ENCODE data around the gene ABCF2. TPM values are rescaled to one million over a fixed set of nuclear protein-coding genes. Genes with fewer than 3 reads are reported as not detected.
A peak's percentile ranks its signal among the peaks of the same experiment; 100 is the strongest.

Gene ABCF2
- 19.4 TPM for polyA plus RNA-seq (2013, experiment 1 of 2)
- polyA plus RNA-seq (2013, experiment 2 of 2) = 19.4 TPM

GRCh38 chr7:151226875-151227782 is at the start of gene ABCF2:
TSS of gene ABCF2 (minus strand) at chr7:151227205. CDS start at chr7:151226458, 747 bp downstream.
- Histone ChIP-seq H2BK120ac (ENCODE audit: low read depth, low read length) (no peak within 1 kb of the TSS), H3K9me3 (replicated peaks in 1 of 2; ENCODE audit: control insufficient read depth in 2 of 2, insufficient read depth in 1 of 2, low read depth in 1 of 2, low read length in 2 of 2) (no peaks in the 10 kb centered on the region), H2BK5ac (ENCODE audit: low read length) (peak within 1 kb of the TSS; percentile 68), H2BK12ac (ENCODE audit: low read length) (no peak within 1 kb of the TSS), H3K27ac (replicated peaks; ENCODE audit: low read length) (peak within 1 kb of the TSS; percentile 96), H4K8ac (ENCODE audit: low read depth, low read length) (no peak within 1 kb of the TSS), H2AFZ (ENCODE audit: low read length) (peak within 1 kb of the TSS; percentile 90), H3K4me1 (ENCODE audit: control insufficient read depth in 2 of 2, insufficient read depth in 1 of 2, low read depth in 1 of 2, low read length in 2 of 2) (peaks cover 7 to 17% of the 10 kb centered on the region in 2 donors), H3K23ac (ENCODE audit: low read depth, low read length, poor library complexity) (peak within 1 kb of the TSS; percentile 96), H4K91ac (ENCODE audit: low read depth, low read length, poor library complexity) (no peak within 1 kb of the TSS), H3K4me2 (ENCODE audit: insufficient read depth, low read length, poor library complexity, severe bottlenecking) (peak within 1 kb of the TSS; percentile 80), H3K9ac (ENCODE audit: low read depth, low read length, poor library complexity) (peak within 1 kb of the TSS; percentile 98), H3K4me3 (ENCODE audit: low read length in 2 of 2) (peak within 1 kb of the TSS; percentile 84 to 88), H3K14ac (ENCODE audit: low read length) (no peak within 1 kb of the TSS), H2AK5ac (ENCODE audit: low read depth, low read length) (no peak within 1 kb of the TSS), H3K18ac (ENCODE audit: low read length) (peak within 1 kb of the TSS; percentile 55), H3K27me3 (ENCODE audit: control insufficient read depth in 3 of 3, insufficient read depth in 3 of 3, low read depth in 1 of 3, low read length in 3 of 3) (no peaks in the 10 kb centered on the region), H3K4ac (ENCODE audit: low read length) (no peak within 1 kb of the TSS), H3K79me1 (ENCODE audit: low read depth, low read length) (peaks cover 6% of the 10 kb centered on the region), H2BK15ac (ENCODE audit: low read length) (no peak within 1 kb of the TSS), H3K36me3 (replicated peaks in 1 of 2; ENCODE audit: control insufficient read depth in 2 of 2, insufficient read depth in 2 of 2, low read length in 2 of 2) (peaks cover 23 to 38% of the 10 kb centered on the region in 2 donors)
- no CpG with 5 or more reads among the region's 68 CpGs for WGBS, 2 donors (ENCODE audit: extremely low coverage in 2 of 2, insufficient read length in 2 of 2, insufficient replicate concordance in 1 of 2)
- DNase-seq (ENCODE audit: low spot score) = peak; percentile 99

GRCh38 chr7:151275813-151276577 is 49.0 kb upstream of the ABCF2 start:
- Histone ChIP-seq H3K4me1 (ENCODE audit: control insufficient read depth in 2 of 2, insufficient read depth in 1 of 2, low read depth in 1 of 2, low read length in 2 of 2) (peaks cover 5 to 10% of the 10 kb centered on the region in 2 donors), H2AK5ac (ENCODE audit: low read depth, low read length) (peak overlapping the region; percentile 51), H2BK120ac (ENCODE audit: low read depth, low read length) (peak overlapping the region; percentile 22), H3K9me3 (replicated peaks in 1 of 2; ENCODE audit: control insufficient read depth in 2 of 2, insufficient read depth in 1 of 2, low read depth in 1 of 2, low read length in 2 of 2) (no peaks in the 10 kb centered on the region), H3K36me3 (replicated peaks in 1 of 2; ENCODE audit: control insufficient read depth in 2 of 2, insufficient read depth in 2 of 2, low read length in 2 of 2) (no peaks in the 10 kb centered on the region), H2BK5ac (ENCODE audit: low read length) (no peak overlapping the region), H3K18ac (ENCODE audit: low read length) (peak overlapping the region; percentile 33), H3K4ac (ENCODE audit: low read length) (no peak overlapping the region), H2BK12ac (ENCODE audit: low read length) (peak overlapping the region; percentile 97), H2AFZ (ENCODE audit: low read length) (peak overlapping the region; percentile 82), H3K9ac (ENCODE audit: low read depth, low read length, poor library complexity) (no peak overlapping the region), H4K91ac (ENCODE audit: low read depth, low read length, poor library complexity) (no peak overlapping the region), H3K14ac (ENCODE audit: low read length) (peak overlapping the region; percentile 25), H3K27me3 (ENCODE audit: control insufficient read depth in 3 of 3, insufficient read depth in 3 of 3, low read depth in 1 of 3, low read length in 3 of 3) (peaks cover 0 to 45% (median 17%) of the 10 kb centered on the region in 3 experiments), H2BK15ac (ENCODE audit: low read length) (peak overlapping the region; percentile 78), H4K8ac (ENCODE audit: low read depth, low read length) (no peak overlapping the region), H3K4me2 (ENCODE audit: insufficient read depth, low read length, poor library complexity, severe bottlenecking) (peak overlapping the region; percentile 55), H3K79me1 (ENCODE audit: low read depth, low read length) (peaks cover 2% of the 10 kb centered on the region), H3K4me3 (ENCODE audit: low read length in 2 of 2) (peak overlapping the region; percentile 47 to 56), H3K27ac (replicated peaks; ENCODE audit: low read length) (no peak overlapping the region), H3K23ac (ENCODE audit: low read depth, low read length, poor library complexity) (peak overlapping the region; percentile 92)
- no peak for DNase-seq (ENCODE audit: low spot score)
- WGBS, 2 donors (ENCODE audit: extremely low coverage in 2 of 2, insufficient read length in 2 of 2, insufficient replicate concordance in 1 of 2) = no CpG with 5 or more reads among the region's 10 CpGs

- Histone ChIP-seq H4K91ac (ENCODE audit: low read depth, low read length, poor library complexity) (no peak overlapping the region), H3K79me1 (ENCODE audit: low read depth, low read length) (peaks cover 2% of the 10 kb centered on the region), H3K36me3 (replicated peaks in 1 of 2; ENCODE audit: control insufficient read depth in 2 of 2, insufficient read depth in 2 of 2, low read length in 2 of 2) (no peaks in the 10 kb centered on the region), H3K4me2 (ENCODE audit: insufficient read depth, low read length, poor library complexity, severe bottlenecking) (no peak overlapping the region), H3K4me3 (ENCODE audit: low read length in 2 of 2) (no peak overlapping the region), H3K27ac (replicated peaks; ENCODE audit: low read length) (no peak overlapping the region), H3K14ac (ENCODE audit: low read length) (peak overlapping the region; percentile 25), H4K8ac (ENCODE audit: low read depth, low read length) (no peak overlapping the region), H2BK15ac (ENCODE audit: low read length) (peak overlapping the region; percentile 78), H3K23ac (ENCODE audit: low read depth, low read length, poor library complexity) (peak overlapping the region; percentile 81), H3K18ac (ENCODE audit: low read length) (no peak overlapping the region), H2AFZ (ENCODE audit: low read length) (no peak overlapping the region), H2BK12ac (ENCODE audit: low read length) (no peak overlapping the region), H3K4me1 (ENCODE audit: control insufficient read depth in 2 of 2, insufficient read depth in 1 of 2, low read depth in 1 of 2, low read length in 2 of 2) (peaks cover 5 to 10% of the 10 kb centered on the region in 2 donors), H2BK5ac (ENCODE audit: low read length) (no peak overlapping the region), H3K4ac (ENCODE audit: low read length) (no peak overlapping the region), H3K27me3 (ENCODE audit: control insufficient read depth in 3 of 3, insufficient read depth in 3 of 3, low read depth in 1 of 3, low read length in 3 of 3) (peaks cover 0 to 39% (median 17%) of the 10 kb centered on the region in 3 experiments), H2BK120ac (ENCODE audit: low read depth, low read length) (peak overlapping the region; percentile 22), H3K9ac (ENCODE audit: low read depth, low read length, poor library complexity) (no peak overlapping the region), H3K9me3 (replicated peaks in 1 of 2; ENCODE audit: control insufficient read depth in 2 of 2, insufficient read depth in 1 of 2, low read depth in 1 of 2, low read length in 2 of 2) (no peaks in the 10 kb centered on the region), H2AK5ac (ENCODE audit: low read depth, low read length) (peak overlapping the region; percentile 51)
- no CpG with 5 or more reads among the region's 17 CpGs for WGBS, 2 donors (ENCODE audit: extremely low coverage in 2 of 2, insufficient read length in 2 of 2, insufficient replicate concordance in 1 of 2)
- DNase-seq (ENCODE audit: low spot score) = no peak
Observed at GRCh38 chr7:151274936-151275812, 48.2 kb upstream of the ABCF2 start.

Data from neuronal stem cell (in vitro differentiated cells).